HS-5 (cell line): ENCODE measurements around the gene MMP20.

Experiments
- DNase-seq: peaks from one replicate; pipeline ENCODE4 v3.0.0-alpha.2; 2012; ENCODE audit warnings: low read depth

MMP20 gene

DNA sequence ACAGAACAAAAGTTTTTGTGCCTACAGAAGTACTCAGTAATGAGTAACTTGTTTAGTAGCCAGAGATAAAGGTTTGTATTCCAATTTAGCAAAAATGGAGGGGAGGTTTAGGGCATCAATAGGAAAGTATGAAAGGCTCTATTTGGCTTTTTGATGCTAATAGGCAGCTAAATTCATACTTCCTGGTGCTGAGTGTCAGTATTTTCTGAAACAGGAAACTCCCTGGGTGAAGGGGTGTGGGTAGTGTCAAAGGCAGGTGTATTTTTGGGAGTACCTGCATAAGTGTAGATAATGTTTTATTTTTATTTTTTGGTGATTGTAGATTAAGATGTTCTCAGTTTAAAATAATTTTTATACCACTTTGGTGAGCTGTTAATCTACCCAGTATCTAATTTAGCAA lies 65.3 kb downstream of the MMP20 start:
- DNase-seq = no peak

- no peak for DNase-seq
Observed at GRCh38 chr11:102555091-102555490, 70.0 kb downstream of the MMP20 start.

DNA sequence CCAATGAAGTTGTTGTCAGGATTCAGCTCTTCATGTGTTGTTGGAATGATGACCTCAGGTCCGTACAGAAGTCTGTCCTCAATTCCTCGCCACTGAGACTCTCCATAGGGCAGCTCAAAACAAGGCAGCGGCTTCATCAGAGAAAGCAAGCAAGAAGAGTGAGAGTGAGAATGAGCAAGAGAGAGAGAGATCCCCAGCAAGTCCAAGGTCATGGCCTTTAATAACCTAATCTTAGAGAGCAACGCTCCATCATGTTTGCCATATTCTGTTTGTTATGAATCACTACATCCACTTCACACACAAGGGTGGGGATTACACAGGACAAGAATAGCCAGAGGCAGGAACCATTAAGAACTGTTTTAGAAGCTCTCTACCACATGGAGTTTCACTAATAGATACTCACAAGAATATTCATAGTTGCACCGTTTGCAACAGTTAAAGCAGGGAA lies 71.3 kb downstream of the MMP20 start:
- DNase-seq = no peak

DNA sequence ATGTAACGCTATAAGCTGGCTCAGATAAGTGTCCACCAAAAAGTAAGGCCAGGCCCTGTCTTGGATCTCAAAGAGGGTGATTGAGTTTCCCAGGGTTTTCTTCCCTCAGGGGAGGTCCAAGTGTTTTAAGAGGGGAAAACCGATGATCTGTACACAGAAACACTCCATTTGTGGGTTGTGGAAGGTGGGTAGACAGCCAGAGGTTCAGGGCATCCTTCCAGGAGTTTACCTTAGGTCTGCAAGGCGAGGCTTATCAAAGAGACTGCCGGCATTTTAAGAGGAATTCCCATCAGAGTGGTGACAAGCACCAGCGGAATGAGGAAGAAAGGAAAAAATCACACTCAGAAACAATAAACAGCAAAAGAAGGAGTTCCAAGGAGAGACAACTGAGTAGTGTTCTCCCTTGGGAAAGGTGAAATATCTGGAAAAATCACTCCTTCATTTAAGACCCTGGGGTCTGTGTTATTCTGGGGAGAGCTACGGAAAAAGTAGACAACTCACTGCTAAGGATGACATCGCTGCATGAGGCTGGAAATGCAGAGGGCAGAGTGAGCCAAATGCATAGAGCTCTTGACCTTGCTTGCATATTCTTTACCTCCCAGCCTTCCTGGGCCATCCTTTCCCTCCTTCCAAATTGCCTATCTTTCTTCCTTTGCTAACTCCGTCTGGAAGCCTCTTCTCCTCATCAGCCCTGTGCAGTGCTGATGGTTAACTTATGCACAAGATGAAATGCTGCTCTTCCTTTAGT lies 72.5 kb downstream of the MMP20 start:
- peak; percentile 28 for DNase-seq

DNA sequence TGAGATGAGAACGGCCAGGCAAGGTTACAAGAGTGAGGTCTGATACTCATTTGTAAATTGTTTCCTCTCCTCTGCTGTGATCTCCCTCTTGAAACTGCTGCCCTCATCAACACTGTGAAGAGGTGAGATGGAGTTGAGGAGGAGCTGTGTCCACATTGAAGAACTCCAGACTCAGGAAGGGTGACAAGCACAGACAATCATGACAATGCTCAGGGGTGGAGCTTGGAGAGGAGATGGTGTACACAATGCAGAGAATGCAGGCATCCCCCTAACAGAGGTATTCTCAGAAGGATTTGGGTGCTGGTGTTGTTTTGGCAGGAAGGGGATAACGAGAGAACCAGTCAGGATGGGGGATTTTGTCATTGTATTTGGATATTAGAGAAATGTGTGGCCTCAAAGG lies 73.1 kb downstream of the MMP20 start:
- no peak for DNase-seq

DNA sequence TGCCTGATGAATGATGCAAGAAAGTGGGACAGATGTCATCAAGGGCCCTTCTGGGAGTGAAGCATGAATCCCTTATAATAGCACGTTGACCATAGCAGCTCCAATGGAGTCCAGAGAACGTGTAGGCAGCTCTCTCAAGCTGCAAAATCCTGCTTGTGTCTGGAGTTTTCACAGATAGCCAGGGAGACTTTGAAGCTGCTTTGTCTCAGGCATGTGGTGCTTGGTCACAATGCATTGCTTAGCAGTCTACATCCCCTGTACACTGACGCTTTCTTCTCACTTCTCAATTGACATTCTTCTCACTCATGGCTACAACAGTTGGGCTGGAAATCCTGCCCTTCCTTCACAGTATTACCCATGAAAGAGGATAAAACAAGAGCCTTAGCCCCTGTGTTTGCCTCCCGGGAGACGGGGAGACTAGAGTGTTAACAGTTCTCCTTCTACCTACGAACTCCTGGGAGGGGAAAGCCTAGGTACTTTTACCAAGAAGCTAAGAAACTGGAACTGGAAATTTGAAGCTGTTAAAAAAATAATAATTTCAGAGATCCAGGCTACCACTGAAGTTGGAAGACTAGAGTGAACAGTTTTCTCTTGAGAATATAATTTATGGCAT lies 73.9 kb downstream of the MMP20 start:
- DNase-seq = no peak

DNA sequence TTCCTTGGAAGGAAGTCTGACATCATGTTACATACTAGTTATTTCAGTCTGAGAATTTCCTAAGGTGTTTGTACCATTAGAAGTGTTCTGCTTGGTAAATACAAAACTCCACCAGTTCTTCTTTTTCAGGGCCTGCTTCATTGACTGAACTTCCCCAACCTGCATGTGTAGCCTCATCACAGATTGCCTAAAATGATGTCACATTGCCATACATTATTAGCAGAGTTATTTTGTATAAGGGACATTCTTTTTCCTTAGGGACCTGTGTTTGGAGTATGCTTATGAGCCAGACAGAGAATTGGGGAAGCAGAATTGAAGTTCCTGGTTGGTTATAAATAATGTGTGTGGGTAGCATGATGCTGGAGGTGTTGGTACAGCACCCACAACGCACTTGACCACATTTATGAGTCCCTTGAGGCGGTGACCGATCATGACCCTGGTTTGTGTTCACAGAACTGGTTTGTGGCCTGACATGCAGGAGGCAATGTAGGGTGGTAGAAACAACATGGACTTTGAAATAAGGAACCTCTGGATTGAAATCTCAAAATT lies 78.1 kb downstream of the MMP20 start:
- DNase-seq = no peak

DNA sequence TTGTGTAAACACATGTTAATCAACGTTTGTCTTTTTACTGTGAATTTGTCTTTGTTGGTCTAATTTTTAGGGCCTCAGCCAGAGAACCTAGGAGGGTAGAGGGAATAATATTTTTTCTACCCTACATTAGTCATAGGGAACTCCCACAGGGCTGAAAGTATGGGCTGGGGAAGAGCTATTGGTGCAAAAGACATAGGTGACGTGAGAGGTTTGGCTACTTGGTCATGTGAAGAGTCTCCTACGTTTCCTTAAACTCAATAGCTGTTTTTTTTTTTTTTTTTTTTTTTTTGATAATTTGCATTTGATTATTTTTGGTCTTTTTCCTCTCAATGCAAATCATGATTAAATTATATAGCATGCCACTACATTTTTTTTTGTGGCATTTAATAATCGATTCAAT lies 78.7 kb downstream of the MMP20 start:
- DNase-seq = no peak

GRCh38 chr11:102545701-102546100 lies 79.4 kb downstream of the MMP20 start:
- no peak for DNase-seq

DNA sequence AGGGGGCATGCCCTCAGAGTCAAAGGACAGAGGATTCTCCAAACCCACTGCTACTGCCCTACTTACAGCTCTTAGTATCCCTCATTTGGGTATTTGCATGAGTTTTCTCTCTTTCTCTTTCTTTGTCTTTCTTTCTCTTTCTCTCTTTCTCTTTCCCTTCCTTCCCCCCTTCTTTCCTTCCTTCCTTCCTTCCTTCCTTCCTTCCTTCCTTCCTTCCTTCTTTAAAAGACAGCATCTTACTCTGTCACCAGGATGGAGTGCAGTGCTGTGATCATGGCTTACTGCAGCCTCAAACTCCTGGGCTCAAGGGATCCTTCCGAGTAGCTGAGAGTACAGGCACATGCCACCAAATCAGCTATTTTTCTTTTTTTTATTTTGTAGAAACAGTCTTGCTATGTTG lies 80.5 kb downstream of the MMP20 start:
- no peak for DNase-seq

DNA sequence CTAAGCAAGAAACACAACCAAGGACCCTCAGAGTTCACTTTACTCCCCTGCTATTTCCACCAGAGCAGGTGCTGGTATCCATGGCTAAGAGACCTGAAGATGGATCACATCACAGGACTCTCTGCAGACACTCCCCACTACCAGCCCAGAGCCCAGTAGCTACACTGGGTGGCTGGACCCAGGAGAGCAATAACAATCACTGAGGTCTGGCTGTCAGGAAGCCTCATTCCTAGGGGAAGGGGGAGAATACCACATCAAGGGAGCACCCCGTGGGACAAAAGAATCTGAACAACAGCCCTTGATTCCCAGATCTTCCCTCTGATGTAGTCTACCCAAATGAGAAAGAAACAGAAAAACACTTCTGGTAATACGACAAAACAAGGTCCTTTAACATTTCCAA lies 85.6 kb downstream of the MMP20 start:
- no peak for DNase-seq

DNA sequence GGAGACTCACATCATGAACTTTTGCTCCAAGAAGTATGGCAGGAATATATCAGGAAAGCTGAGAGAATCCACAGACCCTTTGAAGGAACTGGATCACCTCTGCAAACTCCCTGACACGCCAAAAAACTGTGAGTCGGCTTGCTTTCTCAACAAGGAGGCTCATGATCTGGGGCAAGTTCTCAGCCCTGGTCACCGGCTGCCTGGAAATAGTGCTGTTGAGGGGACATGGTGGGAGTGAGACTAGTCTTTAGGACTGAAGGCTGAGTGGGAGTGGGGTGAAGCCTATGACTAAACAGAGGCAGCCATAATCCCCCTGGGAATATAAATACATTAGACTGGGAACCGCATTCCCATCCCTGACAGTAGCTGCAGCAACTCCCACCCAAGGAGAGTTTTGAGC lies 86.2 kb downstream of the MMP20 start:
- DNase-seq = no peak

- no peak for DNase-seq
Observed at GRCh38 chr11:102534261-102534872, 90.8 kb downstream of the MMP20 start.

DNA sequence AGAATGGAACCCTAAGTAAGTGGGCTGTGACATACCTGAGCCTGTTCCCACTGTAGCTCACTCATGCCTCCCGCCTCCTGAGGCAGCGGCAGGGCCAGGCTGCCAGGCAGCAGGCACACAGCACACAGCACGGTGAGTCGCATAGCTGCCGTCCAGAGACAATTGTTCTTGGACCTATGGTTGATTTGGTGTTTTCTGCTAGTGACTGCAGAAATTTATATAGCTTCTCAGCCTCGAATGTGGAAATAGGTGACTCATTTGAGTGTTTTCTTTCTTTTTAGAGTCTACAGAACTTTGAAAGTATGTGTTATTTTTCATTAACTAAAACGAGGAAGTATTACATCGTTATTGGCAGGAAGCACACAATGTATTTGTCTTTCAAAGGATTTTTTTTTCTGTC lies 94.6 kb downstream of the MMP20 start, which contains the start of gene MMP7:
TSS of gene MMP7 (minus strand) at position 190 of the 400 bp plus-strand sequence. CDS start at position 143, 47 bp downstream.
- peak; percentile 69 for DNase-seq

DNA sequence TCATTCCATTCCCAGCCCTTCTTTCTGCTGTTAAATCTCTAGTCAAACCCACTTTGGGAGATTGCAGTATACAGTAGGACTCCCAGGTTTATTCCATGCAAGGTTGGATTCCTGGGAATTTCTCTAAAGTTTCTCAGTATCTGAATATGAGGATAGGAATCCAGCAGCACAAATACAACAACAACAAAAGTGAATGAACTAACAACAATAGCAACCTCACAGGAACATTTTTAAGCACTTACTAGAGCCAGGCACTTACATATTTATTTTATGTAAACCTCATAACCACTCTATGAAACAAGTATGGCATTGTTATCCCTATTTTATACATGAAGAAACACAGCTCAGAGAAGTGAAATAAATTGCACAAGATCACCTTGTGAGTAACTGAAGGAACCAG lies 96.5 kb downstream of the MMP20 start:
- DNase-seq = no peak

DNA sequence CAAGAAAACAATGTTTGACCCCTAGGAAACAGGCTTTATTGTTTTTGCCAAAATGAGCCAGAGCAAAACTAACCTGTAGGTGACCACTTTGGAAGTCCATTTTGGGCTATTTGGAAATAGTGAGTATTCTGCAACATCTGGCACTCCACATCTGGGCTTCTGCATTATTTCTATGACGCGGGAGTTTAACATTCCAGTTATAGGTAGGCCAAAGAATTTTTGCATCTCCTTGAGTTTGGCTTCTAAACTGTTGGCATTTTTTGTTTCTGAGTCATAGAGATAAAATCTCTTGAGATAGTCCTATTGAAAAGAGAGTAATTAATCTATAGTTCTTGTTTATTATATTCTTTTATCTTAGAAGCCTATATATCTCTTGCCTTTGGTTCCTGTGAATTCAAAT lies 97.4 kb downstream of the MMP20 start:
- peak; percentile 33 for DNase-seq

- DNase-seq = no peak
Observed at GRCh38 chr11:102527041-102527440, 98.1 kb downstream of the MMP20 start.
